ENCODE measurements around the gene FUT2.

DNA sequence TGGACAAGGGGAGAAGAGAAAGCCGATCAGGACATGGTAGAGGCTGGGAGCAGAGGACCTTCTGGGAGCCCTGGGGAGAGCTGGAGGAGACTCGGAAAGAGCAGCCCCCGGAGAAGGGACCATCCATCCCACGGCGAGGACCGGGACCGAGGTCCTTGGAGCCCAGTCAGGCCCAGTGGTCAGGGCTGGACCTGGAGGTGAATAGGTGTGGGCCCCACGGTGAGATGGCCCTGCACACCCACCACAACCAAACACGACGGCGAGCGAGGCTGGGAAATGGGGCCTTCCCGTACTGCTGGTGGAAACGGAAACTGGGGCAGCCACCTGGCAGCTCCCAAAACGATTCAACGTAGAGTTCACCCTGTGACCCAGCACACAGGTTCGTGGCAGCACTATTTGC is 19.3 kb upstream of the FUT2 start:
- TF ChIP-seq, protein P1, sequence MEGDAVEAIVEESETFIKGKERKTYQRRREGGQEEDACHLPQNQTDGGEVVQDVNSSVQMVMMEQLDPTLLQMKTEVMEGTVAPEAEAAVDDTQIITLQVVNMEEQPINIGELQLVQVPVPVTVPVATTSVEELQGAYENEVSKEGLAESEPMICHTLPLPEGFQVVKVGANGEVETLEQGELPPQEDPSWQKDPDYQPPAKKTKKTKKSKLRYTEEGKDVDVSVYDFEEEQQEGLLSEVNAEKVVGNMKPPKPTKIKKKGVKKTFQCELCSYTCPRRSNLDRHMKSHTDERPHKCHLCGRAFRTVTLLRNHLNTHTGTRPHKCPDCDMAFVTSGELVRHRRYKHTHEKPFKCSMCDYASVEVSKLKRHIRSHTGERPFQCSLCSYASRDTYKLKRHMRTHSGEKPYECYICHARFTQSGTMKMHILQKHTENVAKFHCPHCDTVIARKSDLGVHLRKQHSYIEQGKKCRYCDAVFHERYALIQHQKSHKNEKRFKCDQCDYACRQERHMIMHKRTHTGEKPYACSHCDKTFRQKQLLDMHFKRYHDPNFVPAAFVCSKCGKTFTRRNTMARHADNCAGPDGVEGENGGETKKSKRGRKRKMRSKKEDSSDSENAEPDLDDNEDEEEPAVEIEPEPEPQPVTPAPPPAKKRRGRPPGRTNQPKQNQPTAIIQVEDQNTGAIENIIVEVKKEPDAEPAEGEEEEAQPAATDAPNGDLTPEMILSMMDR (IDR thresholded peaks at IDR 0.05; ENCODE audit: poor library complexity, severe bottlenecking) = no peak
- TF ChIP-seq POLR2AphosphoS5 (IDR thresholded peaks at IDR 0.05) (no peak), EZH2 (IDR thresholded peaks at IDR 0.05; ENCODE audit: borderline replicate concordance, insufficient read depth, low read length, poor library complexity, severe bottlenecking) (no peak), SMC3 (conservative IDR thresholded peaks at IDR 0.05; ENCODE audit: poor library complexity) (no peak), TAF1 (IDR thresholded peaks at IDR 0.05; ENCODE audit: low read depth) (no peak)
- TF ChIP-seq, protein P2, sequence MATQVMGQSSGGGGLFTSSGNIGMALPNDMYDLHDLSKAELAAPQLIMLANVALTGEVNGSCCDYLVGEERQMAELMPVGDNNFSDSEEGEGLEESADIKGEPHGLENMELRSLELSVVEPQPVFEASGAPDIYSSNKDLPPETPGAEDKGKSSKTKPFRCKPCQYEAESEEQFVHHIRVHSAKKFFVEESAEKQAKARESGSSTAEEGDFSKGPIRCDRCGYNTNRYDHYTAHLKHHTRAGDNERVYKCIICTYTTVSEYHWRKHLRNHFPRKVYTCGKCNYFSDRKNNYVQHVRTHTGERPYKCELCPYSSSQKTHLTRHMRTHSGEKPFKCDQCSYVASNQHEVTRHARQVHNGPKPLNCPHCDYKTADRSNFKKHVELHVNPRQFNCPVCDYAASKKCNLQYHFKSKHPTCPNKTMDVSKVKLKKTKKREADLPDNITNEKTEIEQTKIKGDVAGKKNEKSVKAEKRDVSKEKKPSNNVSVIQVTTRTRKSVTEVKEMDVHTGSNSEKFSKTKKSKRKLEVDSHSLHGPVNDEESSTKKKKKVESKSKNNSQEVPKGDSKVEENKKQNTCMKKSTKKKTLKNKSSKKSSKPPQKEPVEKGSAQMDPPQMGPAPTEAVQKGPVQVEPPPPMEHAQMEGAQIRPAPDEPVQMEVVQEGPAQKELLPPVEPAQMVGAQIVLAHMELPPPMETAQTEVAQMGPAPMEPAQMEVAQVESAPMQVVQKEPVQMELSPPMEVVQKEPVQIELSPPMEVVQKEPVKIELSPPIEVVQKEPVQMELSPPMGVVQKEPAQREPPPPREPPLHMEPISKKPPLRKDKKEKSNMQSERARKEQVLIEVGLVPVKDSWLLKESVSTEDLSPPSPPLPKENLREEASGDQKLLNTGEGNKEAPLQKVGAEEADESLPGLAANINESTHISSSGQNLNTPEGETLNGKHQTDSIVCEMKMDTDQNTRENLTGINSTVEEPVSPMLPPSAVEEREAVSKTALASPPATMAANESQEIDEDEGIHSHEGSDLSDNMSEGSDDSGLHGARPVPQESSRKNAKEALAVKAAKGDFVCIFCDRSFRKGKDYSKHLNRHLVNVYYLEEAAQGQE (IDR thresholded peaks at IDR 0.05; ENCODE audit: borderline replicate concordance) = no peak

All from neural cell (in vitro differentiated cells).